Stimulated activated memory B cell treated with anti-CD40 and anti-IgM and Interleukin-4, amounts not matched to agents 10 μg/mL and 1 μg/mL and 100 μg/mL, for 72 hours (primary cell): ENCODE data around the gene NUP133.
"Not testable (repeated sequence)": the region's sequence is repeated elsewhere in the genome, so short reads cannot be mapped to it uniquely, and the experiment has no call there.

ENCODE experiments used
- ATAC-seq: fragments of 150-1000 bp; cut with Tn5 transposase; 2 replicates; pipeline ENCODE4 v1.10.0; 2021
- H3K27ac Mint-ChIP-seq: one replicate; pipeline ENCODE4 v1.8.0; 2022; ENCODE audit warnings: mild to moderate bottlenecking, mixed read lengths
- H3K27me3 Mint-ChIP-seq: one replicate; pipeline ENCODE4 v1.8.0; 2022; ENCODE audit warnings: mixed read lengths
- H3K36me3 Mint-ChIP-seq: one replicate; pipeline ENCODE4 v1.8.0; 2022; ENCODE audit warnings: mixed read lengths
- H3K4me1 Mint-ChIP-seq: one replicate; pipeline ENCODE4 v1.8.0; 2022; ENCODE audit warnings: mixed read lengths
- H3K4me3 Mint-ChIP-seq: one replicate; pipeline ENCODE4 v1.8.0; 2022; ENCODE audit warnings: mild to moderate bottlenecking, moderate library complexity, mixed read lengths
- H3K9me3 Mint-ChIP-seq: one replicate; pipeline ENCODE4 v1.8.0; 2022; ENCODE audit warnings: mixed read lengths

The NUP133 gene

DNA sequence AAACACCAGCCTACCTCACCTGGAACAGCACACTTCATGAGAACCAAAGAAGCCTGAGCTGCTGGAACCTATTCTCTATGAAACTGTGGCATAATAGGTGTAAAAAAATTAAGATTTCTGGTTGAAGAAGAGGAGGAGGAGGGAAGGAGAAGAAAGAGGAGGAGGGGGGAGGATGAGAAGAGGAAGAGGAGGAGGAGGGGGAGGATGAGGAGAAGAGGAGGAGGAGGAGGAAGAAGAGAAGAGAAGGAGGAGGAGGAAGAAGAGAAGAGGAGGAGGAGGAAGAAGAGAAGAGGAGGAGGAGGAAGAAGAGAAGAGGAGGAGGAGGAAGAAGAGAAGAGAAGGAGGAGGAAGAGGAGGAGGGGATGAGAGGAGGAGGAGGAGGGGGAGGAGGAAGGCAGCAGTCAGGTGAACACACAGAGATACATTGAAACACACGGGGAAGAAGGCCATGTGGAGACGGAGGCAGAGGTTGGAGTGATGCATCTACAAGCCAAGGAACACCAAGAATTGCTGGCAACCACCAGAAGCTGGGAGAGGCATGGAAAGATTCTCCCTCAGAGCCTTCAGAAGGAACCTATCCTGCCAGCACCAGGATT lies 82.5 kb downstream of the NUP133 start:
- Mint-ChIP-seq H3K9me3 (peaks cover 8% of the 10 kb centered on the region), H3K4me3 (no peak overlapping the region), H3K27me3 (peaks cover 65% of the 10 kb centered on the region), H3K27ac (no peak overlapping the region), H3K36me3 (no peaks in the 10 kb centered on the region), H3K4me1 (peaks cover under 1% of the 10 kb centered on the region)
- no peak for ATAC-seq

DNA sequence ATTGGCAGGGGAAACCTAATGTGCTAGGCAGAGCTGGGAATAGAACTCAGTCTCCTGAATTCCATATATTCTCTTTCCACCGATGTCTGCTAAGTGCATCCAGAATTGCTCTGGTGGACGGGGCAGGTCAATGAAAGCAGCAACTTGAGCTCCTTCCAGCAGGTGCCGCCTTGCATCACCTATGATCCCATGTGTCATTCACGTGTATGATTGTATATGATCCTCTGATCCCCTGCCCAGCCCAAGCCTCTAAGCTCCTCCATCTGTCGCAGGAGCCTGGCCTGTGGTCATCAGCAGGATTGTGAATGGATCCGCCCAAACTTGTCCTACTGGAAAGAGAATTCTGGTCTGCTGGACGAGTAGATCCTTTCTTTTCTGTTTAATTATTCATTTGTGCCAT lies 87.4 kb downstream of the NUP133 start:
- H3K27ac Mint-ChIP-seq, result no peak overlapping the region
- H3K4me3 Mint-ChIP-seq, result no peak overlapping the region
- peaks cover 8% of the 10 kb centered on the region for H3K9me3 Mint-ChIP-seq
- peaks cover 36% of the 10 kb centered on the region for H3K27me3 Mint-ChIP-seq
- H3K36me3 Mint-ChIP-seq, result no peaks in the 10 kb centered on the region
- H3K4me1 Mint-ChIP-seq, result no peaks in the 10 kb centered on the region
- ATAC-seq, result no peak

DNA sequence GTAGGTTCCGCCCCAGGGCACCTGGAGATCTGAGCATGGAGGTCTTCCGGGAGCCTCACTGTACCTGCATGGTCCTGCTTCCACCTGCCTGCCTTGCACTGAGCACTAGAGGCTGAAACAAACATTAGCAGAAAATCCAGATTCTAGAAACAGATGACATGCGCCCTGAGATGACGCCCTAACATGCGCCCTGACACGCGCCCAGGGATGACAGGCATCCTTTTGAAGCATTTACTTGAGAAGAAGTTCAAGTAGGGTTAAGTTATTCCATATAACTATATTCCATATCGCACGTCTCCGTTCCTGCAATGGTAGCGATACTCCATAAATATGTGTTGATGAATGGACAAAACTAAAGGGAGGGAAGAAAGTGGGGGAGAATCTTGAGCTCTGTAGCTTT lies 87.9 kb downstream of the NUP133 start:
- ATAC-seq, result no peak
- Mint-ChIP-seq H3K4me1 (no peaks in the 10 kb centered on the region), H3K27me3 (peaks cover 31% of the 10 kb centered on the region), H3K4me3 (no peak overlapping the region), H3K36me3 (no peaks in the 10 kb centered on the region), H3K9me3 (peaks cover 6% of the 10 kb centered on the region), H3K27ac (no peak overlapping the region)

DNA sequence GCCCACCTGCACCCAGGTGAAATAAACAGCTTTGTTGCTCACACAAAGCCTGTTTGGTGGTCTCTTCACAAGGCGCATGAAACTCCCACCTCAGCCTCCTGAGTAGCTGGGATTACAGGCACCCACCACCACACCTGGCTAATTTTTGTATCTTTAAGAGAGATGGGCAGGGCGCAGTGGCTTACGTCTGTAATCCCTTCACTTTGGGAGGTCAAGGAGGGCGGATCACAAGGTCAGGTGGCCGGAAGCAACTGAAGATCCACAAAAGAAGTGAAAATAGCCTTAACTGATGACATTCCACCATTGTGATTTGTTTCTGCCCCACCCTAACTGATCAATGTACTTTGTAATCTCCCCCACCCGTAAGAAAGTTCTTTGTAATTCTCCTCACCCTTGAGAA lies 89.6 kb downstream of the NUP133 start:
- not testable (repeated sequence) for H3K4me3 Mint-ChIP-seq, H3K36me3 Mint-ChIP-seq, H3K27ac Mint-ChIP-seq, H3K4me1 Mint-ChIP-seq, ATAC-seq, H3K9me3 Mint-ChIP-seq
- H3K27me3 Mint-ChIP-seq, result peaks cover 18% of the 10 kb centered on the region

DNA sequence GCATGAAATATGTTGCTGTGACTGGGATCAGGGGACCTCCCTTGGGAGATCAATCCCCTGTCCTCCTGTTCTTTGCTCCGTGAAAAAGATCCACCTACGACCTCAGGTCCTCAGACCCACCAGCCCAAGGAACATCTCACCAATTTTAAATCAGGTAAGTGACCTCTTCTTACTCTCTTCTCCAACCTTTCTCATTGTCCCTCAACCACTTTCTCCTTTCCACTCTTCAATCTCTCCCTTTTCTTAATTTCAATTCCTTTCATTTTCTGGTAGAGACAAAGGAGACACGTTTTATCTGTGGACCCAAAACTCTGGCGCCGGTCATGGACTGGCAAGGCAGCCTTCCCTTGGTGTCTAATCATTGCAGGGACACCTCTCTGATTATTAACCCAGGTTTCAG lies 95.3 kb downstream of the NUP133 start:
- not testable (repeated sequence) for H3K4me3 Mint-ChIP-seq

DNA sequence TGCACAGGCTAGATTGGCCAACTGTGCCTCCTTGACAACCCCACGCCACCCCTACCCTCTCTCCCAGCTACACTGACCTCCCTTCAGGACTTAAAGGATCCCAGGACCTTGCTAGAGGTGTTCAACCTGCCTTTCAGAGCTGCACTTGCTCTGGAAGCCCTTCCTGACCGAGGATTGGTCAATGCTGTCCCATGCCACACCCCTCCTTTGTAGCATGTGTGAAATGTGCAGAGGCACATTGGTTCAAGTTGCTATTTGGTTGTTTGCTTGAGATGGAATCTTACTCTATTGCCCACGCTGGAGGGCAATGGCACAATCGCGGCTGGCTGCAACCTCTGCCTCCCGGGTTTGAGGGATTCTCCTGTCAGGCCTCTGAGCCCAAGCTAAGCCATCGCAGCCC lies 96.1 kb downstream of the NUP133 start:
- no peak for ATAC-seq
- no peak overlapping the region for H3K27ac Mint-ChIP-seq
- H3K27me3 Mint-ChIP-seq, result peaks cover 38% of the 10 kb centered on the region
- no peak overlapping the region for H3K4me3 Mint-ChIP-seq
- H3K36me3 Mint-ChIP-seq, result no peaks in the 10 kb centered on the region
- peaks cover 24% of the 10 kb centered on the region for H3K4me1 Mint-ChIP-seq
- no peaks in the 10 kb centered on the region for H3K9me3 Mint-ChIP-seq

More for the DNA sequence above, 95.3 kb downstream of the NUP133 start:
- peaks cover 31% of the 10 kb centered on the region for H3K27me3 Mint-ChIP-seq
- H3K4me1 Mint-ChIP-seq, result peaks cover 17% of the 10 kb centered on the region
- not testable (repeated sequence) for H3K9me3 Mint-ChIP-seq, H3K27ac Mint-ChIP-seq, H3K36me3 Mint-ChIP-seq, ATAC-seq

DNA sequence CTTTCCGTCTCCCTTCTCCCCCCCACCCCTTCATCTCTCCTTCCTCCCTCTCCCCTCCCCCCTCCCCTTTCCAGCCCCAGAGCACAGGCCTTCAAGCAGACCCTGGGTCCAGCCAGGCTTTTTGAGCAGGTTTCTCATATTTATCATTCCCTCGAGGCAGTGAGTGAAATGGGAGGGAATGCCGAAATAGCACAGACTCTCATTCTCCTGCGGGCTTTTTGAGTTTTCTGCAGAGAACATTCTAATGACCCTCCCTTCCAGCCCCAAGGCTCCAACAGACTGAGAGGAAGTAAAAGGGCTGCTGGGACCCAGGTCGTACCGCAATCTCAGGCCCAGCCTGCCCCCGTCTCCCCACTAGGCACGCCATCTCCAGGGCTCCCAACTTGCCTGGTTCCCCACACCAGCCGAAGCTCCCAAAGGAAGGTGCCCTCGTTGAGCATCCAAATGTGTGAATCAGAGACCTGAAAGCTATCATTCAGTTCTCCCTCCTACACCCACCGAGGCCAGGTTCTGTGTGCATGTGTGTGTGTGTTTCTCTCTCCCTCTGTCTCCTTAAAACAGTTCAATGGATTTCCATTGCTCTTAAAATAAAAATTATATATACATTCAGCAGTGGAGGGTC lies 96.6 kb downstream of the NUP133 start:
- peaks cover 29% of the 10 kb centered on the region for H3K4me1 Mint-ChIP-seq
- no peaks in the 10 kb centered on the region for H3K9me3 Mint-ChIP-seq
- no peak overlapping the region for H3K27ac Mint-ChIP-seq

DNA sequence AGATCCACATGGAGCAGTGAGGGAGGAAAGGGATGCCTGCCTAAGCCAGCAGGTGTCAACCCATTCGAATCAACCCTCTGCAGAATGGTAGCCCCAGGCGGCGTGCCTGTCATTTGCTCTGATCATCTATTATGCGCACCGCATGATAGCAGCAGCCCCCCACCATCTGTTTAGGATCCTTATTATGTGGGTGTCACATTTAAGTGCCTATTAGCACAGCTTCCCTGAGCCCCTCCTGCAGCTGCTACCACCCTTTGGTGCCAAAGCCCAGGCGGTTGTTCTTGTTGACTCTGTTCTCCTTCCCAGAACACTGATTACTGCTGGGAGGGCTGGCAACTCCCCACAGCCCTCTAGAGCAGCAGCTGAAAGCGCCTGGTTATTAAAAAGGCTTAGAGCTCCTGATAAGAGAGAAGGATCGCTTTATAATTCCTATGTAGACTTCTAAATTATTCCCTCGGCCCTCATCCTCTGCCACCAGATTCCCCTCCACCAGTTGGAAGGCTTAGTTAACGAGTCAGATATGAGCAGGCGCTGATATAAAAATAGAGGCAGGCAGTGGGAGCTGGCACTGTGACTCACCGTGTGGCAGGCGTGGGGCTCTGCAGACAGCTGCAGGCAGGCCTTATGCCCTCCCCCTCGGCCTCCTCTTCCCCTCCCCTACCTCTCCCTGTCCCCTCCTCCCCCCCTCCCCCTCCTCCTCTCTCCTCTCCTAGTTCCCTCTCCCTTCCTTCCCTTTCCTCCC lies 97.3 kb downstream of the NUP133 start:
- H3K9me3 Mint-ChIP-seq, result no peaks in the 10 kb centered on the region
- H3K27ac Mint-ChIP-seq, result no peak overlapping the region
- H3K36me3 Mint-ChIP-seq, result no peaks in the 10 kb centered on the region
- peaks cover 49% of the 10 kb centered on the region for H3K27me3 Mint-ChIP-seq
- no peak for ATAC-seq
- peaks cover 31% of the 10 kb centered on the region for H3K4me1 Mint-ChIP-seq
- no peak overlapping the region for H3K4me3 Mint-ChIP-seq

More for the DNA sequence above, 96.6 kb downstream of the NUP133 start:
- Mint-ChIP-seq H3K27me3 (peaks cover 43% of the 10 kb centered on the region), H3K4me3 (no peak overlapping the region), H3K36me3 (no peaks in the 10 kb centered on the region)
- no peak for ATAC-seq

DNA sequence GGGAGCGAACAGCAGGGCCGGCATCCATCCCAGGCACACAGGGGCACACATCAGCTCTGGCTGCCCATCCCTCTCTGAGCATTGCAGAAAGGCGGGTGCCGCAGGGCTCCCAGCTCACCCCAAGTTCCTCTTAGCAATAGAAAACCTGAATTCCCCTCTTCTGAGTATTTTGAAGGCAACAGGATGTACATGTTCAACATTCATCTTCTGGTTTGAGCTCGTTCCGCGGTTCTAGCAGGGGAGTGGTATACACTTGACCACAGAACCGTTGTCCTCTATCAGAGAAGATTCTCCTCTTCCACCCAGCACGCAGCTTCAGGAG lies 97.8 kb downstream of the NUP133 start:
- peak; percentile 34 for ATAC-seq
- Mint-ChIP-seq H3K4me3 (no peak overlapping the region), H3K4me1 (peaks cover 31% of the 10 kb centered on the region), H3K27ac (no peak overlapping the region), H3K9me3 (no peaks in the 10 kb centered on the region), H3K36me3 (no peaks in the 10 kb centered on the region), H3K27me3 (peaks cover 55% of the 10 kb centered on the region)

DNA sequence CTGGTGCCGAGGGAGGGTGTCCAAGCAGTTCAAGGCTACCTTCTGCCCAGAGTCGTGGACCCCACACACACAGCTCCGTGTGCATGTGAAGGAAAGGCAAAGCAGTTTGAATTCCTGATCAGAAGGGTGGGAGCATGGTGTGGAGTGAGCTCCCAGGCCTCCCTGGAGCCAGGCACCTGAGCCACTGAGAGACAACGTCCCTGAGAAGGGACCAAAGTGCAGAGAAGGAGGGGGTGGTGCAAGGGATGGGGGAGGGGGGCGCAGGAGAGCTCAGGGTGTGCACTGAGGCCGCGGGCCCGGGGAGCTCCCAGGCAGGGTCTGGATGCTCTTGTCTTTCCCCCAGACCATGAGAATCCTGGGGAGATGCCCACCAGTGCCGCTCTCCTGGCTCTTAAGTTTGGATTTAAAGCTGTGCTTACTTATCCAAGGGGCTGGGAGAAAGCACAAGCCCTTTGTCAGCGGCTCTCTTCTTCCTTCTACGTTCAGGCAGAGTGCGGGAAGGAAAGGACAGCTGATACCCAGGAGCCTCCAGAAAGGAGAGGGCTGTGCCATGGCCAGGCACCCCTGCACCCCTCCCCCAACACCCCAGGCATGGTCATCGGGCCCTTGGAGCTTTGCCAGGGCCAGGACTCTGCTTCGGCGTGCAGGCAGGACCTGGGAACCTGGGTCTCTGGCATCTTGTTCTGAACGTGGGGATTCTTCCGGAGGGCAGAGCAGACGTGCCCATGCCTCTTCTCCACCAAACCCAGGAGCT lies 98.3 kb downstream of the NUP133 start:
- peaks cover 31% of the 10 kb centered on the region for H3K4me1 Mint-ChIP-seq
- no peak for ATAC-seq
- no peak overlapping the region for H3K4me3 Mint-ChIP-seq
- no peak overlapping the region for H3K27ac Mint-ChIP-seq
- no peaks in the 10 kb centered on the region for H3K9me3 Mint-ChIP-seq
- peaks cover 60% of the 10 kb centered on the region for H3K27me3 Mint-ChIP-seq
- no peaks in the 10 kb centered on the region for H3K36me3 Mint-ChIP-seq

DNA sequence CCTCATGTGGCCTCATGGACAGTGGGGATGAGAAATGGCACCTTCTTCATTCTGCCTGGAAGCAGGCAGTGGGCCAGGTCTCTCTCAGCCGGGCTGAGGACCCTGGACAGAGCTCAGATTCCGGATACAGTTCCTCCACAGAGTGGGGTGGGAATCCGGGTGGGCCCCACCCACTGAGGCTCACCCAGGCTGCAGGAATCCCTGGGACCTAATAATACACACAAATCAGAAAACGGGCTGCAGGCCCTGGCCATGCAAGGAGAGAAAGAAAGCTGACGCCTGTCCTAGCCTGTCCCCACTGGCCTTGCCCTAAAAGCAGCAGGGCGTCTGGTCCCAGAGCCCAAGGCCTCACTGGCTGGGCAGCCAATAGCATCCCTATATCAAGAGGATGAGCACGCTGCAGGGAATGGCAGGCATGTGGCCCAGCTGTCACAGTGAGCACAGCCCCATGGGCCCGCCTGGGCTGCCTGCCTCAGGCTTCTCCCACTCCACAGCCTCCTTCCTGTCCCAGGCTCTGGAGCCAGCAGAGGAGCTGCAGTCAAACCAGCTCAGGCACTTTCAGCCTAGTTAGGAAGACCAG lies 99.6 kb downstream of the NUP133 start:
- ATAC-seq, result no peak
- no peaks in the 10 kb centered on the region for H3K9me3 Mint-ChIP-seq
- no peaks in the 10 kb centered on the region for H3K36me3 Mint-ChIP-seq
- peaks cover 72% of the 10 kb centered on the region for H3K27me3 Mint-ChIP-seq
- no peak overlapping the region for H3K27ac Mint-ChIP-seq
- H3K4me1 Mint-ChIP-seq, result peaks cover 31% of the 10 kb centered on the region
- H3K4me3 Mint-ChIP-seq, result no peak overlapping the region

DNA sequence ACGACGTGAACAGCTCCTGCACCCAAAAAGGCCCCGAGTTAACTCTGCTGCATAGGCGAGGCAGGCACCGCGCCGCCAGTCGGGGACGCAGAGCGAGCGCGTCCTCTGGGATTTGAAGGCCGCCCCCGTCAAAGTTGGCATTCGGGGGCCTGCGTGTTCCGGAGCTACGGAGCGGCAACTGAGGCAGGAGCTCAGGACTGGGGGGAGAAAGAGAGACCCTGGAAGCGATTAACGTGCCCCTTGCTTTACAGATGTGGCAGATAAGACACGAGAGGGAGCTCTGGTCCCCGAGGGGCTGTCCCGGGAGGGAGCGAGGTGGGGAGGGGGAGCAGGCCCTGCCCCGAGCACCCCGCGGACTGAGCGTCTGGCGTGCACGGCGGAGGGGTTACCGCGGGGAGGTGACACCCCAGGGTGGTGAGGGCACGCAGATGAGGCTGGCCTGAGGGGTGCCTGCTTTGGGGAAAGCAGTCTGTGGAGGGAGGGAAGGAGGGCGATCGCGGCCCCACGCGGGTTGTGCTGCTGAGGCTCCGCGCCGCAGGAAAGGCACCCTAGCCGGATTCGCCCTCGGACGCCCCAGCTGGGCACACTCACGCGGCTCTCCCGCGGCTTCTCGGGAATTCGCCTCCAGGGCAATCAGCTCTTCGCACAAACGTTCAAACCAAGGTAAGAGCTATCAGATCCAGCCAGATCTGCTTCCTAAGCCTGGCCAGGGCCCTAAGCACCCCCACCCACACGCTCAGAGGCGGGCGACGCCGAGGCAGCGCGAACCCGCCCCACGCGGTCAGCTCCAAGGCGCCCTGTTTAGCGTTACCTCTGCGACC lies 100.7 kb downstream of the NUP133 start:
- Mint-ChIP-seq H3K27me3 (peaks cover 81% of the 10 kb centered on the region), H3K36me3 (no peaks in the 10 kb centered on the region), H3K9me3 (no peaks in the 10 kb centered on the region), H3K4me3 (peak overlapping the region; percentile 78), H3K27ac (peak overlapping the region; percentile 82), H3K4me1 (peaks cover 31% of the 10 kb centered on the region)
- peak; percentile 49 for ATAC-seq

DNA sequence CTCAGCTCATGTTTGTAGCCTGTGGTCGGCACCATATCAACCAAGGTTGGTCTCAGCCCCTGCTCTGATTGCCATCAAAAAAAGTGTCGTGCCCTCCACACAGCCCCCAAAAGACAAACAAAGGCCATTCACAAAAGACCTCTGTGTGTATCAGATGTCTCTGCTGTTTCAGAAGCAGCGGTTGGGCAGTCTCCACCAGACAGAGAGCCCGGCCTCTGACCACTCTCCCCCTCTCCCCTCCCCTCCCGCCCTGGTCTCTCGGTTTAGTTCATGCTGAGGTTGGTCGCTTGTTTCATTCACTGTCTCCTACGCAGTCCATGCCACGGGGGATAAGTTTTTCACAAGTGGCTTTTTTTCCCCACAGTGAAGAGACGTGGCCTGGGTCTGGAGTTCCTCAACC lies 101.3 kb downstream of the NUP133 start:
- Mint-ChIP-seq H3K4me1 (peaks cover 31% of the 10 kb centered on the region), H3K36me3 (no peaks in the 10 kb centered on the region), H3K27ac (peak overlapping the region; percentile 82), H3K4me3 (peak overlapping the region; percentile 78), H3K27me3 (peaks cover 81% of the 10 kb centered on the region), H3K9me3 (no peaks in the 10 kb centered on the region)
- no peak for ATAC-seq

DNA sequence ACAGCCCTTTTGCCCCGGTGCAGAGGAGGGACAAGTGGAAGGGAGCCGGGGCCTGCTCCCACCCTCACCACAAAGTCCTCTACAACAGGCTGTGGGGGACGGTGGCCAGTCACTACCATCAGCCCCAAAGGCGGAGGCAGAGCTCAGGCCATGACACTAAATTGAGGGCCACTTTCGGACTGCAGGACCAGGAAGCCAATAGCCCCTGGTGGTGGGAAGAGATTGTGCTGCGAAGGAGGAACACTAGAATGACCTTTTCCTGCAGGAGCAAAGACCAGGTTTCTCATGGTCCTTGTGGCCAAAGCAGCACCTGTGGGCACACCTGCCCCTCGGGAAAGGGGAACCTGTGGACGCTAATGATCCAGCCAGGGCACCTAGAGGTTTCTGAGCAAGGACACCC lies 104.6 kb downstream of the NUP133 start:
- no peak overlapping the region for H3K4me3 Mint-ChIP-seq
- H3K9me3 Mint-ChIP-seq, result no peaks in the 10 kb centered on the region
- no peaks in the 10 kb centered on the region for H3K36me3 Mint-ChIP-seq
- ATAC-seq, result no peak
- peaks cover 16% of the 10 kb centered on the region for H3K4me1 Mint-ChIP-seq
- peaks cover 58% of the 10 kb centered on the region for H3K27me3 Mint-ChIP-seq
- H3K27ac Mint-ChIP-seq, result no peak overlapping the region
